Psoas muscle (tissue), 8 donors: ENCODE results near the gene TMEM50A. TPM values are rescaled to one million over a fixed set of nuclear protein-coding genes. Genes with fewer than 3 reads are reported as not detected.
A peak's percentile ranks its signal among the peaks of the same experiment; 100 is the strongest.

Experiments
- ATAC-seq, 4 donors: fragments of 200-7000 bp; cut with Tn5 transposase; one replicate each; pipeline ENCODE4 v1.9.1; 2020; ENCODE audit warnings: moderate library complexity in 3 of 4, mild to moderate bottlenecking in 2 of 4
- DNase-seq, 2 donors: peaks; one replicate each; pipeline ENCODE4 v3.0.0-alpha.2; 2020
- H3K27ac ChIP-seq: fragments of 200-600 bp; one replicate; pipeline ENCODE4 v1.8.0; 2022
- H3K27me3 ChIP-seq, 3 donors: fragments of 200-600 bp in 1 of 3; one replicate each; pipeline versions ENCODE4 v1.6.1 to v1.8.0; 2013 to 2022; ENCODE audit warnings: low read length in 2 of 3, mild to moderate bottlenecking in 2 of 3, moderate library complexity in 1 of 3; ENCODE audit not compliant: insufficient read depth in 3 of 3
- H3K36me3 ChIP-seq, 2 donors: fragments of 200-600 bp in 1 of 2; one replicate each; pipeline versions ENCODE4 v1.6.1 to v1.8.0; 2013 to 2022; ENCODE audit warnings: low read depth in 1 of 2, mild to moderate bottlenecking in 1 of 2, moderate library complexity in 1 of 2; ENCODE audit not compliant: insufficient read depth in 1 of 2
- H3K4me1 ChIP-seq: fragments of 200-600 bp; one replicate; pipeline ENCODE4 v1.8.0; 2022
- H3K4me3 ChIP-seq: fragments of 200-600 bp; one replicate; pipeline ENCODE4 v1.8.0; 2022; ENCODE audit warnings: mild to moderate bottlenecking
- H3K9me3 ChIP-seq: fragments of 200-600 bp; one replicate; pipeline ENCODE4 v1.8.0; 2022
- CTCF ChIP-seq: fragments of 200-600 bp; IDR thresholded peaks from one replicate; pipeline ENCODE4 v1.8.0; 2022; ENCODE audit warnings: antibody characterized with exemption
- WGBS, 3 donors: extraction: QIAGEN DNeasy Blood & Tissue Kit; methylation state at CpG; one replicate each; pipeline versions ENCODE4 v1.1.6 to v1.1.7; 2013; 5-methylcytosine and 5-hydroxymethylcytosine counted together
- intact Hi-C, 2 donors: fragments of 100-400 bp; cut with DNase I; formaldehyde crosslinking; loops; one replicate each; pipeline versions ENCODE4 v1.11.0 to v1.14.2; 2022
- polyA plus RNA-seq, 3 donors: library from polyadenylated mRNA; stranded (reverse); fragments of 200-250 nt; gene quantifications; one replicate each; pipeline ENCODE4 v1.2.3, GENCODE V29; 2013
- total RNA-seq, 4 donors: library from RNA; stranded (reverse); fragmentation: NEBNext Ultra II Directional in 2 of 4; extraction: Animal tissue kit (Norgen Biotek cat#: 25700) in 2 of 4; gene quantifications; one replicate each; pipeline versions ENCODE4 v1.2.1 to v1.2.4, GENCODE V29; 2021 to 2023
- donor health status: healthy with polysubstance abuse.
- donor health status: DM: no; HTN: no; CAD: no; lungs with moderate emphysema.
- donor health status: Bipolar disorder and iron deficiency.
- donor health status: healthy.
- donor health status: DM: yes; HTN: yes; CAD: no.
- donor health status: DM: no; HTN: no; CAD: no.
- donor health status: DM: no; HTN: no; CAD: no.
- donor health status: DM: yes; HTN: yes; CAD: no.

TMEM50A gene
- total and polyA plus RNA-seq, 7 donors: 37.0 to 68.1 (median 44.1) TPM

GRCh38 chr1:25343872-25344271 lies 5.7 kb downstream of the TMEM50A start:
- TF ChIP-seq CTCF: no peak
- H3K9me3 ChIP-seq: no peaks in the 10 kb centered on the region
- H3K27ac ChIP-seq: peak overlapping the region; percentile 58
- H3K4me3 ChIP-seq: no peak overlapping the region
- H3K27me3 ChIP-seq: no peaks in the 10 kb centered on the region
- DNase-seq (peak in 1 of 2 donors; percentile 40), ATAC-seq (peak; percentile 54 to 82 (median 64))
- H3K36me3 ChIP-seq: peaks cover 4 to 36% of the 10 kb centered on the region in 2 donors
- intact Hi-C loops: loop anchor here in 1 of 2 donors (5.0 kb wide), 1 partner anchor 97 kb away; the partner anchor contains the start of gene RSRP1
- peaks cover 33% of the 10 kb centered on the region for H3K4me1 ChIP-seq
- 35 to 51% (median 36%) methylated on average over 4 of the region's 4 CpGs for WGBS, 3 donors

- intact Hi-C loops: no loop called here
- Histone ChIP-seq H3K36me3 (peaks cover 4 to 57% of the 10 kb centered on the region in 2 donors), H3K27ac (no peak overlapping the region), H3K9me3 (no peaks in the 10 kb centered on the region), H3K4me3 (no peak overlapping the region), H3K27me3 (no peaks in the 10 kb centered on the region), H3K4me1 (peaks cover 12% of the 10 kb centered on the region)
- TF ChIP-seq CTCF: no peak
- no peak for ATAC-seq
- DNase-seq: no peak
- WGBS, 3 donors: 88 to 91% (median 91%) methylated on average over 2 of the region's 2 CpGs
Measured at GRCh38 chr1:25347556-25347955, 9.4 kb downstream of the TMEM50A start.

GRCh38 chr1:25349606-25350005 lies 11.5 kb downstream of the TMEM50A start:
- intact Hi-C loops: no loop called here
- no peak overlapping the region for H3K27ac ChIP-seq
- WGBS, 3 donors: 93 to 96% (median 93%) methylated on average over 3 of the region's 3 CpGs
- TF ChIP-seq CTCF: no peak
- no peaks in the 10 kb centered on the region for H3K9me3 ChIP-seq
- ATAC-seq: no peak
- H3K4me1 ChIP-seq: peaks cover 1% of the 10 kb centered on the region
- no peak overlapping the region for H3K4me3 ChIP-seq
- DNase-seq: no peak
- peaks cover 4 to 77% of the 10 kb centered on the region in 2 donors for H3K36me3 ChIP-seq
- no peaks in the 10 kb centered on the region for H3K27me3 ChIP-seq

- Histone ChIP-seq H3K27me3 (no peaks in the 10 kb centered on the region), H3K36me3 (peaks cover 2 to 91% of the 10 kb centered on the region in 2 donors), H3K4me1 (no peaks in the 10 kb centered on the region), H3K4me3 (no peak overlapping the region), H3K27ac (peak overlapping the region; percentile 5), H3K9me3 (no peaks in the 10 kb centered on the region)
- ATAC-seq (no peak), DNase-seq (no peak)
- intact Hi-C loops: no loop called here
- WGBS, 3 donors: 60 to 73% (median 67%) methylated on average over 6 of the region's 6 CpGs
- no peak for TF ChIP-seq CTCF
Measured at GRCh38 chr1:25355841-25356395, 17.8 kb downstream of the TMEM50A start.

- peaks cover 2 to 94% of the 10 kb centered on the region in 2 donors for H3K36me3 ChIP-seq
- H3K27me3 ChIP-seq: no peaks in the 10 kb centered on the region
- no peak overlapping the region for H3K4me3 ChIP-seq
- DNase-seq (no peak), ATAC-seq (no peak)
- TF ChIP-seq CTCF: no peak
- H3K4me1 ChIP-seq: no peaks in the 10 kb centered on the region
- H3K9me3 ChIP-seq: no peaks in the 10 kb centered on the region
- intact Hi-C loops: no loop called here
- H3K27ac ChIP-seq: peak overlapping the region; percentile 5
Measured at GRCh38 chr1:25356441-25356840, 18.3 kb downstream of the TMEM50A start.
